K562 (cell line): ENCODE data around the gene OR14A16. TPM values are rescaled to one million over a fixed set of nuclear protein-coding genes. Genes with fewer than 3 reads are reported as not detected.

Experiments
- AFF1 ChIP-seq, 2 experiments: fragments of 450-650 bp; IDR thresholded peaks; 2 replicates each; pipeline ENCODE4 v1.6.1; 2018; ENCODE audit warnings: mild to moderate bottlenecking in 2 of 2, low read depth in 1 of 2; ENCODE audit not compliant: partially characterized antibody in 2 of 2
- CBX3 ChIP-seq, 2 experiments: IDR thresholded peaks; 1 replicate in 1 of 2; 2 replicates in 1 of 2; pipeline ENCODE4 v1.6.1; 2012; ENCODE audit warnings: inconsistent platforms in 2 of 2, low read length in 2 of 2, borderline replicate concordance in 1 of 2, control low read depth in 1 of 2
- HOXB6 ChIP-seq: fragments of 250-450 bp; sonication (Bioruptor Pico); IDR thresholded peaks from 2 replicates; pipeline ENCODE4 v1.5.1; 2022; ENCODE audit warnings: mild to moderate bottlenecking, borderline replicate concordance
- NFRKB ChIP-seq: fragments of 450-650 bp; IDR thresholded peaks from 2 replicates; pipeline ENCODE4 v1.6.1; 2016; ENCODE audit warnings: low read depth
- PHF20 ChIP-seq: fragments of 450-650 bp; IDR thresholded peaks from 2 replicates; pipeline ENCODE4 v1.6.1; 2018; ENCODE audit not compliant: partially characterized antibody
- POU5F1 ChIP-seq: fragments of 150-350 bp; IDR thresholded peaks from 2 replicates; pipeline ENCODE4 v1.6.1; 2014; ENCODE audit warnings: borderline replicate concordance, low read length, low read depth, mild to moderate bottlenecking; ENCODE audit not compliant: partially characterized antibody
- RERE ChIP-seq: sonication (generic); formaldehyde crosslinking; IDR thresholded peaks from 2 replicates; pipeline ENCODE4 v1.8.0; 2023; ENCODE audit warnings: missing genetic modification reagents, mild to moderate bottlenecking, borderline replicate concordance
- RHOXF2B ChIP-seq: fragments of 250-450 bp; sonication (Bioruptor Pico); conservative IDR thresholded peaks from 2 replicates; pipeline ENCODE4 v1.5.1; 2021
- TOE1 ChIP-seq, 2 experiments: fragments of 450-650 bp in 1 of 2; sonication (generic) in 1 of 2; formaldehyde crosslinking in 1 of 2; IDR thresholded peaks; 2 replicates each; pipeline versions ENCODE4 v1.7.1 to v1.8.0; 2016 to 2022; ENCODE audit warnings: borderline replicate concordance in 2 of 2, mild to moderate bottlenecking in 2 of 2, antibody characterized with exemption in 1 of 2, inconsistent platforms in 1 of 2, low read depth in 1 of 2, missing genetic modification reagents in 1 of 2, moderate library complexity in 1 of 2
- ZNF316 ChIP-seq: fragments of 450-650 bp; IDR thresholded peaks from 2 replicates; pipeline ENCODE4 v1.6.1; 2016
- polyA plus RNA-seq, 8 experiments: library from polyadenylated mRNA; depleted of rRNA in 4 of 8; stranded (reverse) in 5 of 8; unstranded in 3 of 8; fragments of >200 nt; fragmentation: Nextera tagmentation in 2 of 8; fragmentation: Illumina TruSeq in 1 of 8; extraction: Ambion mirVana in 2 of 8; extraction: Trizol in 1 of 8; gene quantifications; 2 replicates each; pipeline versions ENCODE4 v1.2.1 to v1.2.3, GENCODE V29; 2011 to 2014; ENCODE audit warnings: inconsistent platforms in 1 of 8, missing spikeins in 1 of 8
- total RNA-seq, 7 experiments: library from RNA; depleted of rRNA in 6 of 7; stranded (reverse); fragments of >200 nt in 6 of 7; fragmentation: Illumina TruSeq in 2 of 7; extraction: Trizol in 2 of 7; gene quantifications; 2 replicates each; pipeline versions ENCODE4 v1.2.1 to v1.2.3, GENCODE V29; 2011 to 2021; ENCODE audit warnings: low replicate concordance in 1 of 7
- TF ChIP-seq, protein P1 (sequence below): sonication (generic); formaldehyde crosslinking; IDR thresholded peaks from 2 replicates; pipeline ENCODE4 v1.8.0; 2022; ENCODE audit warnings: mild to moderate bottlenecking, missing genetic modification reagents, borderline replicate concordance

Gene OR14A16
- total and polyA plus RNA-seq, 9 of the 15 experiments (the other 6 are each of a cell fraction or from before 2014, with no cell fraction given), result not detected

DNA sequence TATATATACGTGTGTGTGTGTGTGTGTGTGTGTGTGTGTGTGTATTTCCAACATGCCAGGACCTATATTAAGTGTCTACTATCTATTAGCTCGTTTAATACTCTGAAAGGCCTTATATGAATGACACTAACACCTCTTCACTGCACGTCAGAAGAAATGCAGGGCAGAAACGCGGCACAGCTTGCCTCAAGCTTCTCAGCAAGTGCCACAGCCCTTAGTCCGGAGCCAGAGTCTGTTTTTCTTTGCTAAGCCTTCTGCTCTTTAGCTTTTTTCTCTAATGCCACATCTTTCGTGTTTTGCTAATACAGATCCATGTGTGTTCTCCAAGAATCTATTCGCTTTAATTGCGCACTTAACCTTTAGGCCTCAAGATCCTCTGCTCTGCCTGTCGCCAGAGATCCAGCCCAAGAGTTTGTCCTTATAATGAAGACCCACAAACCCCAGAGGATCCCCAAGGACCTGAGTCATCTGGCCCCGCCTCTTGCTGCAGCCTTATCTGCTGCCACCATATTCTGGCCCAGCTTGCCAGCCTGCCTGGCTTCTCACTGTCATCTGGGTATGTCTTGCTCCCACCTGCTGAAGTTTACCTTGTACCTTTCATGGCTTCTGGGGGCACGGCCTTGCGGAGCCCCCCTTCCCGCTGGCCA, 31.1 kb upstream of the OR14A16 start (continued):
- TF ChIP-seq AFF1 (IDR thresholded peaks at IDR 0.05; ENCODE audit: low read depth in 1 of 2, partially characterized antibody in 2 of 2), result no peak
- no peak for TF ChIP-seq NFRKB
- TF ChIP-seq TOE1 (IDR thresholded peaks at IDR 0.05; ENCODE audit: borderline replicate concordance), result no peak
- no peak for TF ChIP-seq TOE1 (CRISPR knock-in tag; IDR thresholded peaks at IDR 0.05; ENCODE audit: borderline replicate concordance, low read depth)
- TF ChIP-seq, protein P1, sequence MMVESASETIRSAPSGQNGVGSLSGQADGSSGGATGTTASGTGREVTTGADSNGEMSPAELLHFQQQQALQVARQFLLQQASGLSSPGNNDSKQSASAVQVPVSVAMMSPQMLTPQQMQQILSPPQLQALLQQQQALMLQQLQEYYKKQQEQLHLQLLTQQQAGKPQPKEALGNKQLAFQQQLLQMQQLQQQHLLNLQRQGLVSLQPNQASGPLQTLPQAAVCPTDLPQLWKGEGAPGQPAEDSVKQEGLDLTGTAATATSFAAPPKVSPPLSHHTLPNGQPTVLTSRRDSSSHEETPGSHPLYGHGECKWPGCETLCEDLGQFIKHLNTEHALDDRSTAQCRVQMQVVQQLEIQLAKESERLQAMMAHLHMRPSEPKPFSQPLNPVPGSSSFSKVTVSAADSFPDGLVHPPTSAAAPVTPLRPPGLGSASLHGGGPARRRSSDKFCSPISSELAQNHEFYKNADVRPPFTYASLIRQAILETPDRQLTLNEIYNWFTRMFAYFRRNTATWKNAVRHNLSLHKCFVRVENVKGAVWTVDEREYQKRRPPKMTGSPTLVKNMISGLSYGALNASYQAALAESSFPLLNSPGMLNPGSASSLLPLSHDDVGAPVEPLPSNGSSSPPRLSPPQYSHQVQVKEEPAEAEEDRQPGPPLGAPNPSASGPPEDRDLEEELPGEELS (CRISPR knock-in tag), result no peak
- no peak for TF ChIP-seq RERE (CRISPR knock-in tag)
- TF ChIP-seq HOXB6 (CRISPR knock-in tag), result no peak
- TF ChIP-seq POU5F1, result no peak
- peak; percentile 73 for TF ChIP-seq ZNF316
- no peak for TF ChIP-seq PHF20
- no peak for TF ChIP-seq RHOXF2B (CRISPR knock-in tag)
- peak in 1 of 2 experiments; percentile 66; a peak in 1 of 3 replicates for TF ChIP-seq CBX3 (IDR thresholded peaks at IDR 0.05; ENCODE audit: borderline replicate concordance in 1 of 2, low read length in 2 of 2)
